Peyer's patch (tissue), 4 donors: ENCODE measurements around the gene RNF220.

Experiments used
- CTCF ChIP-seq, 6 experiments: fragments of 450-650 bp in 4 of 6; fragments of 200-600 bp in 2 of 6; sonication (generic) in 1 of 6; IDR thresholded peaks; one replicate each; pipeline ENCODE4 v1.5.1; 2017 to 2019; ENCODE audit warnings: antibody characterized with exemption in 6 of 6, mild to moderate bottlenecking in 3 of 6, moderate library complexity in 1 of 6
- POLR2A ChIP-seq, 2 donors: fragments of 450-650 bp; IDR thresholded peaks; one replicate each; pipeline ENCODE4 v1.5.1; 2017; ENCODE audit warnings: antibody characterized with exemption in 2 of 2, mild to moderate bottlenecking in 2 of 2, moderate library complexity in 2 of 2

- TF ChIP-seq CTCF (IDR thresholded peaks at IDR 0.05) (no peak), POLR2A (IDR thresholded peaks at IDR 0.05) (no peak)
These were observed 186.3 kb downstream of the RNF220 start for GRCh38 chr1:44591381-44591780.
